Fibroblast of lung (primary cell): Measurements from ENCODE around the gene KRTAP19-3. TPM values are rescaled to one million over a fixed set of nuclear protein-coding genes. Genes with fewer than 3 reads are reported as not detected.

ENCODE experiments used
- DNase-seq, 2 donors: peaks; one replicate each; pipeline versions ENCODE4 v3.0.0 to v3.0.0-alpha.2; 2010; ENCODE audit warnings: low read depth in 2 of 2
- H2AFZ ChIP-seq: 2 replicates; pipeline ENCODE4 v1.5.1; 2012; ENCODE audit warnings: low read length, control low read depth, inconsistent platforms
- H3K27ac ChIP-seq: 2 replicates; pipeline ENCODE4 v1.5.1; 2011; ENCODE audit warnings: low read length, control low read depth; ENCODE audit not compliant: insufficient read depth
- H3K27me3 ChIP-seq: 2 replicates; pipeline ENCODE4 v1.5.1; 2011; ENCODE audit warnings: mild to moderate bottlenecking, low read length; ENCODE audit not compliant: control insufficient read depth, insufficient read depth
- H3K36me3 ChIP-seq: 2 replicates; pipeline ENCODE4 v1.5.1; 2011; ENCODE audit warnings: low read length; ENCODE audit not compliant: control insufficient read depth, insufficient read depth
- H3K4me1 ChIP-seq: 2 replicates; pipeline ENCODE4 v1.5.1; 2011; ENCODE audit warnings: low read length; ENCODE audit not compliant: control insufficient read depth, insufficient read depth; ENCODE audit errors: extremely low read depth
- H3K4me2 ChIP-seq: 2 replicates; pipeline ENCODE4 v1.5.1; 2011; ENCODE audit warnings: low read length, control low read depth; ENCODE audit not compliant: insufficient read depth; ENCODE audit errors: extremely low read depth
- H3K4me3 ChIP-seq, 4 experiments: fragments of 200-600 bp in 1 of 4; sonication (generic) in 1 of 4; replicated peaks in 1 of 4; 2 replicates each; pipeline ENCODE4 v1.5.1; 2011 to 2016; ENCODE audit warnings: low read length in 4 of 4, low read depth in 3 of 4, mild to moderate bottlenecking in 3 of 4, control low read depth in 2 of 4, inconsistent platforms in 1 of 4, mixed read lengths in 1 of 4; ENCODE audit not compliant: insufficient read depth in 1 of 4; ENCODE audit errors: control extremely low read depth in 1 of 4
- H3K79me2 ChIP-seq: 2 replicates; pipeline ENCODE4 v1.5.1; 2012; ENCODE audit warnings: mild to moderate bottlenecking, low read length, inconsistent platforms; ENCODE audit not compliant: control insufficient read depth, insufficient read depth
- H3K9ac ChIP-seq: 2 replicates; pipeline ENCODE4 v1.5.1; 2011; ENCODE audit warnings: mild to moderate bottlenecking, low read length, control low read depth; ENCODE audit not compliant: insufficient read depth
- H3K9me3 ChIP-seq: 2 replicates; pipeline ENCODE4 v1.5.1; 2012; ENCODE audit warnings: low read depth, low read length; ENCODE audit not compliant: control insufficient read depth, insufficient read depth
- H4K20me1 ChIP-seq: 2 replicates; pipeline ENCODE4 v1.5.1; 2011; ENCODE audit warnings: low read length; ENCODE audit not compliant: control insufficient read depth, insufficient read depth; ENCODE audit errors: extremely low read depth
- CTCF ChIP-seq, 2 donors: IDR thresholded peaks in 1 of 2; conservative IDR thresholded peaks in 1 of 2; 1 replicate in 1 of 2; 2 replicates in 1 of 2; pipeline ENCODE4 v1.5.1; 2011 to 2012; ENCODE audit warnings: low read length in 2 of 2, control low read depth in 1 of 2, inconsistent platforms in 1 of 2, low read depth in 1 of 2, mild to moderate bottlenecking in 1 of 2
- EZH2 ChIP-seq: IDR thresholded peaks from 2 replicates; pipeline ENCODE4 v1.5.1; 2012; ENCODE audit warnings: low read length, control low read depth, mild to moderate bottlenecking; ENCODE audit errors: missing control alignments
- polyA plus RNA-seq, 2 donors: library from polyadenylated mRNA; depleted of rRNA in 1 of 2; stranded (reverse) in 1 of 2; unstranded in 1 of 2; fragments of >200 nt; gene quantifications; 2 replicates each; pipeline ENCODE4 v1.2.1, GENCODE V29; 2011 to 2012; ENCODE audit warnings: missing spikeins in 1 of 2
- total RNA-seq: library from RNA; depleted of rRNA; stranded (reverse); fragments of >200 nt; gene quantifications from 2 replicates; pipeline ENCODE4 v1.2.1, GENCODE V29; 2014

Gene KRTAP19-3
- total and polyA plus RNA-seq, 2 donors (not counting 1 experiment from before 2014, with no cell fraction given): not detected

GRCh38 chr21:30502041-30502440 is 10.2 kb upstream of the KRTAP19-3 start, which contains the start of gene KRTAP19-5:
Gene KRTAP19-5 (minus strand): TSS chr21:30502141. CDS start chr21:30502090, 51 bp downstream.
- H3K36me3 ChIP-seq: no peaks in the 10 kb centered on the region
- DNase-seq: no peak
- H3K27ac ChIP-seq: no peak within 1 kb of the TSS
- TF ChIP-seq CTCF (conservative IDR thresholded peaks at IDR 0.05 in 1 of 2, IDR thresholded peaks at IDR 0.05 in 1 of 2; ENCODE audit: low read depth in 1 of 2, low read length in 2 of 2) (no peak), EZH2 (no peak)
- H4K20me1 ChIP-seq: no peaks in the 10 kb centered on the region
- no peak within 1 kb of the TSS for H3K4me3 ChIP-seq
- no peaks in the 10 kb centered on the region for H3K9me3 ChIP-seq
- no peak within 1 kb of the TSS for H2AFZ ChIP-seq
- no peak within 1 kb of the TSS for H3K9ac ChIP-seq
- H3K4me1 ChIP-seq: no peaks in the 10 kb centered on the region
- H3K27me3 ChIP-seq: no peaks in the 10 kb centered on the region
- H3K4me2 ChIP-seq: no peak within 1 kb of the TSS
- no peaks in the 10 kb centered on the region for H3K79me2 ChIP-seq

GRCh38 chr21:30497065-30497464 is 5.3 kb upstream of the KRTAP19-3 start, which contains the start of gene KRTAP19-4:
Gene KRTAP19-4 (minus strand): TSS chr21:30497165. CDS start chr21:30497110, 55 bp downstream.
- H3K4me3 ChIP-seq: no peak within 1 kb of the TSS
- H3K9me3 ChIP-seq: no peaks in the 10 kb centered on the region
- no peak within 1 kb of the TSS for H3K4me2 ChIP-seq
- H3K27me3 ChIP-seq: no peaks in the 10 kb centered on the region
- no peak within 1 kb of the TSS for H3K27ac ChIP-seq
- no peak within 1 kb of the TSS for H2AFZ ChIP-seq
- H4K20me1 ChIP-seq: no peaks in the 10 kb centered on the region
- no peaks in the 10 kb centered on the region for H3K79me2 ChIP-seq
- no peak for DNase-seq
- H3K36me3 ChIP-seq: no peaks in the 10 kb centered on the region
- TF ChIP-seq EZH2 (no peak), CTCF (conservative IDR thresholded peaks at IDR 0.05 in 1 of 2, IDR thresholded peaks at IDR 0.05 in 1 of 2; ENCODE audit: low read depth in 1 of 2, low read length in 2 of 2) (no peak)
- no peaks in the 10 kb centered on the region for H3K4me1 ChIP-seq
- H3K9ac ChIP-seq: no peak within 1 kb of the TSS

GRCh38 chr21:30487336-30487735 is 4.5 kb downstream of the KRTAP19-3 start, which contains the start of gene KRTAP19-2:
Gene KRTAP19-2 (minus strand): TSS chr21:30487436. CDS start chr21:30487348, 88 bp downstream.
- no peak for DNase-seq
- H4K20me1 ChIP-seq: no peaks in the 10 kb centered on the region
- H3K36me3 ChIP-seq: no peaks in the 10 kb centered on the region
- no peak within 1 kb of the TSS for H3K27ac ChIP-seq
- no peak within 1 kb of the TSS for H3K4me2 ChIP-seq
- no peak within 1 kb of the TSS for H3K4me3 ChIP-seq
- H2AFZ ChIP-seq: no peak within 1 kb of the TSS
- TF ChIP-seq CTCF (conservative IDR thresholded peaks at IDR 0.05 in 1 of 2, IDR thresholded peaks at IDR 0.05 in 1 of 2; ENCODE audit: low read depth in 1 of 2, low read length in 2 of 2) (no peak), EZH2 (no peak)
- no peaks in the 10 kb centered on the region for H3K27me3 ChIP-seq
- no peak within 1 kb of the TSS for H3K9ac ChIP-seq
- H3K4me1 ChIP-seq: no peaks in the 10 kb centered on the region
- no peaks in the 10 kb centered on the region for H3K79me2 ChIP-seq
- no peaks in the 10 kb centered on the region for H3K9me3 ChIP-seq
